Measurements from ENCODE around the gene PCDHA10.

DNA sequence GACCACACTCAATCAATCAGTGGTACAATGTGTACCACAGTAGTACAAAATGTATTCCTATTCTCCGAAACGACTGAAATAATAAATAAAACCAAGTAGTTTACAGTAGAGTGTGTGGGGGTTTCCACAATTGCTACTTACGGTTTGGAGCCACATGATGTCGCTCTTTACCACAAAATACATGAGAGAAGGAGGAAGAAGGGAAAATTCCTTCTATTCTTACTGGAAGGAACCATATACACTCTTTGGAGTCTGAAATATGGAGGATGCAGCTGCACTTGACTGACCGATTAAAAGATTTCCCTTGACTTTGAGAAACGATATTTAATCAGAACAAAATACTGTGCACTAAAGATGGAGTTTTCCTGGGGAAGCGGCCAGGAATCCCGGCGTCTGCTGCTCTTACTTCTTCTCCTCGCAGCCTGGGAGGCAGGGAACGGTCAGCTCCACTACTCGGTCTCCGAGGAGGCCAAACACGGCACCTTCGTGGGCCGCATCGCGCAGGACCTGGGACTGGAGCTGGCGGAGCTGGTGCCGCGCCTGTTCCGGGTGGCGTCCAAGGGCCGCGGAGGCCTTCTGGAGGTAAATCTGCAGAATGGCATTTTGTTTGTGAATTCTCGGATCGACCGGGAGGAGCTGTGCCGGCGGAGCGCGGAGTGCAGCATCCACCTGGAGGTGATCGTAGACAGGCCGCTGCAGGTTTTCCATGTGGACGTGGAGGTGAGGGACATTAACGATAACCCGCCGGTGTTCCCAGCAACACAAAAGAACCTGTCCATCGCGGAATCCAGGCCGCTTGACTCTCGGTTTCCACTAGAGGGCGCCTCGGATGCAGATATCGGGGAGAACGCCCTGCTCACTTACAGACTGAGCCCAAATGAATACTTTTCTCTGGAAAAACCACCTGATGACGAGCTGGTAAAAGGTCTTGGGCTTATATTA, 48.6 kb upstream of the PCDHA10 start, which contains the start of gene PCDHA4:
- TF ChIP-seq POLR2A (IDR thresholded peaks at IDR 0.05), result no peak
- TF ChIP-seq, protein P1, sequence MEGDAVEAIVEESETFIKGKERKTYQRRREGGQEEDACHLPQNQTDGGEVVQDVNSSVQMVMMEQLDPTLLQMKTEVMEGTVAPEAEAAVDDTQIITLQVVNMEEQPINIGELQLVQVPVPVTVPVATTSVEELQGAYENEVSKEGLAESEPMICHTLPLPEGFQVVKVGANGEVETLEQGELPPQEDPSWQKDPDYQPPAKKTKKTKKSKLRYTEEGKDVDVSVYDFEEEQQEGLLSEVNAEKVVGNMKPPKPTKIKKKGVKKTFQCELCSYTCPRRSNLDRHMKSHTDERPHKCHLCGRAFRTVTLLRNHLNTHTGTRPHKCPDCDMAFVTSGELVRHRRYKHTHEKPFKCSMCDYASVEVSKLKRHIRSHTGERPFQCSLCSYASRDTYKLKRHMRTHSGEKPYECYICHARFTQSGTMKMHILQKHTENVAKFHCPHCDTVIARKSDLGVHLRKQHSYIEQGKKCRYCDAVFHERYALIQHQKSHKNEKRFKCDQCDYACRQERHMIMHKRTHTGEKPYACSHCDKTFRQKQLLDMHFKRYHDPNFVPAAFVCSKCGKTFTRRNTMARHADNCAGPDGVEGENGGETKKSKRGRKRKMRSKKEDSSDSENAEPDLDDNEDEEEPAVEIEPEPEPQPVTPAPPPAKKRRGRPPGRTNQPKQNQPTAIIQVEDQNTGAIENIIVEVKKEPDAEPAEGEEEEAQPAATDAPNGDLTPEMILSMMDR (IDR thresholded peaks at IDR 0.05 in 4 of 5, conservative IDR thresholded peaks at IDR 0.05 in 1 of 5), result peak in 2 of 5 experiments; percentile 6 to 38
